HepG2 (cell line): ENCODE measurements around the gene CERS1. TPM values are rescaled to one million over a fixed set of nuclear protein-coding genes. Genes with fewer than 3 reads are reported as not detected.

Experiments used
- CBX2 ChIP-seq, 2 experiments: fragments of 200-600 bp in 1 of 2; sonication (generic); formaldehyde crosslinking in 1 of 2; IDR thresholded peaks; 2 replicates each; pipeline versions ENCODE4 v1.7.0 to v1.8.1; 2018 to 2022; ENCODE audit warnings: low read depth in 2 of 2, low read length in 1 of 2, mild to moderate bottlenecking in 1 of 2, missing genetic modification reagents in 1 of 2
- KDM3A ChIP-seq: IDR thresholded peaks from 2 replicates; pipeline ENCODE4 v1.6.1; 2018; ENCODE audit warnings: low read depth, missing compliant biosample characterization
- MAFG ChIP-seq: sonication (generic); formaldehyde crosslinking; IDR thresholded peaks from 2 replicates; pipeline ENCODE4 v1.5.1; 2020; ENCODE audit warnings: mild to moderate bottlenecking, missing genetic modification reagents
- MYC ChIP-seq: sonication (generic); formaldehyde crosslinking; IDR thresholded peaks from 2 replicates; pipeline ENCODE4 v1.9.0; 2021; ENCODE audit warnings: missing genetic modification reagents, borderline replicate concordance
- NFIB ChIP-seq: sonication (generic); formaldehyde crosslinking; IDR thresholded peaks from 2 replicates; pipeline ENCODE4 v1.9.0; 2021; ENCODE audit warnings: missing genetic modification reagents, mild to moderate bottlenecking, borderline replicate concordance
- RNF2 ChIP-seq: fragments of 450-650 bp; conservative IDR thresholded peaks from 2 replicates; pipeline ENCODE4 v1.6.1; 2016; ENCODE audit warnings: low read depth
- SALL2 ChIP-seq: sonication (generic); formaldehyde crosslinking; IDR thresholded peaks from 2 replicates; pipeline ENCODE4 v1.8.1; 2023; ENCODE audit warnings: mild to moderate bottlenecking, missing genetic modification reagents, inconsistent platforms
- SYNCRIP ChIP-seq: fragments of 200-400 bp; formaldehyde crosslinking; IDR thresholded peaks from 2 replicates; pipeline ENCODE4 v1.6.1; 2018; ENCODE audit warnings: mild to moderate bottlenecking, low read depth, low read length; ENCODE audit not compliant: insufficient read depth
- THAP8 ChIP-seq: sonication (generic); formaldehyde crosslinking; IDR thresholded peaks from 2 replicates; pipeline ENCODE4 v1.5.1; 2020; ENCODE audit warnings: missing genetic modification reagents, mild to moderate bottlenecking, borderline replicate concordance
- XRCC5 ChIP-seq: fragments of 200-400 bp; formaldehyde crosslinking; optimal IDR thresholded peaks from 2 replicates; pipeline ENCODE3; 2017; ENCODE audit warnings: mild to moderate bottlenecking, low read length
- ZFP36L2 ChIP-seq: sonication (generic); formaldehyde crosslinking; IDR thresholded peaks from 2 replicates; pipeline ENCODE4 v1.4.0; 2020; ENCODE audit warnings: missing genetic modification reagents
- ZFP41 ChIP-seq: sonication (generic); formaldehyde crosslinking; IDR thresholded peaks from 2 replicates; pipeline ENCODE4 v1.4.0; 2020; ENCODE audit warnings: mild to moderate bottlenecking, missing genetic modification reagents, borderline replicate concordance
- ZFY ChIP-seq: sonication (generic); formaldehyde crosslinking; IDR thresholded peaks from 2 replicates; pipeline ENCODE4 v1.4.0; 2020; ENCODE audit warnings: missing genetic modification reagents
- ZMYM3 ChIP-seq: sonication (generic); formaldehyde crosslinking; IDR thresholded peaks from 2 replicates; pipeline ENCODE4 v1.5.1; 2020; ENCODE audit warnings: mild to moderate bottlenecking, missing genetic modification reagents
- ZNF275 ChIP-seq: sonication (generic); formaldehyde crosslinking; IDR thresholded peaks from 2 replicates; pipeline ENCODE4 v1.8.0; 2022; ENCODE audit warnings: missing genetic modification reagents, mild to moderate bottlenecking, inconsistent platforms, borderline replicate concordance
- ZNF326 ChIP-seq: sonication (generic); formaldehyde crosslinking; IDR thresholded peaks from 2 replicates; pipeline ENCODE4 v1.4.0; 2020; ENCODE audit warnings: missing genetic modification reagents, borderline replicate concordance
- ZNF331 ChIP-seq: sonication (generic); formaldehyde crosslinking; IDR thresholded peaks from 2 replicates; pipeline ENCODE4 v1.4.0; 2020; ENCODE audit warnings: missing genetic modification reagents
- ZNF614 ChIP-seq: IDR thresholded peaks from 2 replicates; pipeline ENCODE4 v1.6.1; 2018; ENCODE audit warnings: missing biosample characterization, missing genetic modification reagents, inconsistent platforms, borderline replicate concordance
- ZNF761 ChIP-seq: sonication (generic); formaldehyde crosslinking; conservative IDR thresholded peaks from 2 replicates; pipeline ENCODE4 v1.4.0; 2020; ENCODE audit warnings: mild to moderate bottlenecking, missing genetic modification reagents
- ZNF782 ChIP-seq: sonication (generic); formaldehyde crosslinking; IDR thresholded peaks from 2 replicates; pipeline ENCODE4 v1.4.0; 2020; ENCODE audit warnings: missing genetic modification reagents, mild to moderate bottlenecking, borderline replicate concordance
- ZNF788 ChIP-seq: sonication (generic); formaldehyde crosslinking; IDR thresholded peaks from 2 replicates; pipeline ENCODE4 v1.5.0; 2020; ENCODE audit warnings: mild to moderate bottlenecking, missing genetic modification reagents, borderline replicate concordance
- ZSCAN12 ChIP-seq: sonication (generic); formaldehyde crosslinking; IDR thresholded peaks from 2 replicates; pipeline ENCODE4 v1.9.0; 2021; ENCODE audit warnings: mild to moderate bottlenecking, missing genetic modification reagents
- polyA plus RNA-seq, 8 experiments: library from polyadenylated mRNA; depleted of rRNA in 3 of 8; stranded (reverse) in 7 of 8; unstranded in 1 of 8; fragments of >200 nt; fragmentation: Illumina TruSeq in 4 of 8; extraction: Trizol in 4 of 8; gene quantifications; 2 replicates each; pipeline versions ENCODE4 v1.2.1 to v1.2.3, GENCODE V29; 2011 to 2016; ENCODE audit warnings: low read depth in 4 of 8, missing spikeins in 1 of 8, mixed read lengths in 1 of 8; ENCODE audit not compliant: insufficient read depth in 1 of 8
- total RNA-seq, 5 experiments: library from RNA; depleted of rRNA; stranded (reverse); fragments of >200 nt; fragmentation: Illumina TruSeq; extraction: Trizol; gene quantifications; 2 replicates each; pipeline ENCODE4 v1.2.3, GENCODE V29; 2016; ENCODE audit warnings: low read depth in 1 of 5
- TF ChIP-seq, protein P1 (sequence below): sonication (generic); formaldehyde crosslinking; IDR thresholded peaks from 2 replicates; pipeline ENCODE4 v1.5.0; 2020; ENCODE audit warnings: mild to moderate bottlenecking, missing genetic modification reagents
- TF ChIP-seq, protein P2 (sequence below): sonication (generic); formaldehyde crosslinking; IDR thresholded peaks from 2 replicates; pipeline ENCODE4 v1.4.0; 2020; ENCODE audit warnings: mild to moderate bottlenecking, missing genetic modification reagents

Gene CERS1
- total and polyA plus RNA-seq, 2 of the 13 experiments (the other 11 are each of a cell fraction or from before 2014, with no cell fraction given) = 4.6 to 9.8 TPM

- TF ChIP-seq MAFG (CRISPR knock-in tag) (no peak), ZSCAN12 (no peak), ZNF782 (CRISPR knock-in tag) (no peak), ZNF326 (CRISPR knock-in tag) (no peak), ZNF331 (CRISPR knock-in tag) (no peak), KDM3A (CRISPR knock-in tag) (no peak), ZFP36L2 (no peak), ZNF614 (CRISPR knock-in tag) (no peak), MYC (0 out of 2 replicates have a peak, but pooled peaks have one; percentile 18), ZNF788 (CRISPR knock-in tag) (no peak), SYNCRIP (no peak), RNF2 (0 out of 2 replicates have a peak, but pooled peaks have one; percentile 34), ZNF275 (CRISPR knock-in tag) (no peak), ZMYM3 (CRISPR knock-in tag) (peak; percentile 9; the same call in 1 of the 2 replicates), CBX2 (IDR thresholded peaks at IDR 0.05; ENCODE audit: low read depth, low read length) (no peak), CBX2 (CRISPR knock-in tag; IDR thresholded peaks at IDR 0.05; ENCODE audit: low read depth) (no peak), ZFP41 (CRISPR knock-in tag) (no peak), XRCC5 (no peak), SALL2 (CRISPR knock-in tag) (no peak), NFIB (CRISPR knock-in tag) (no peak), ZFY (CRISPR knock-in tag) (0 out of 2 replicates have a peak, but pooled peaks have one; percentile 34), THAP8 (no peak), ZNF761 (no peak)
- TF ChIP-seq, protein P1, sequence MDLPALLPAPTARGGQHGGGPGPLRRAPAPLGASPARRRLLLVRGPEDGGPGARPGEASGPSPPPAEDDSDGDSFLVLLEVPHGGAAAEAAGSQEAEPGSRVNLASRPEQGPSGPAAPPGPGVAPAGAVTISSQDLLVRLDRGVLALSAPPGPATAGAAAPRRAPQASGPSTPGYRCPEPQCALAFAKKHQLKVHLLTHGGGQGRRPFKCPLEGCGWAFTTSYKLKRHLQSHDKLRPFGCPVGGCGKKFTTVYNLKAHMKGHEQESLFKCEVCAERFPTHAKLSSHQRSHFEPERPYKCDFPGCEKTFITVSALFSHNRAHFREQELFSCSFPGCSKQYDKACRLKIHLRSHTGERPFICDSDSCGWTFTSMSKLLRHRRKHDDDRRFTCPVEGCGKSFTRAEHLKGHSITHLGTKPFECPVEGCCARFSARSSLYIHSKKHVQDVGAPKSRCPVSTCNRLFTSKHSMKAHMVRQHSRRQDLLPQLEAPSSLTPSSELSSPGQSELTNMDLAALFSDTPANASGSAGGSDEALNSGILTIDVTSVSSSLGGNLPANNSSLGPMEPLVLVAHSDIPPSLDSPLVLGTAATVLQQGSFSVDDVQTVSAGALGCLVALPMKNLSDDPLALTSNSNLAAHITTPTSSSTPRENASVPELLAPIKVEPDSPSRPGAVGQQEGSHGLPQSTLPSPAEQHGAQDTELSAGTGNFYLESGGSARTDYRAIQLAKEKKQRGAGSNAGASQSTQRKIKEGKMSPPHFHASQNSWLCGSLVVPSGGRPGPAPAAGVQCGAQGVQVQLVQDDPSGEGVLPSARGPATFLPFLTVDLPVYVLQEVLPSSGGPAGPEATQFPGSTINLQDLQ (CRISPR knock-in tag) = no peak
- TF ChIP-seq, protein P2, sequence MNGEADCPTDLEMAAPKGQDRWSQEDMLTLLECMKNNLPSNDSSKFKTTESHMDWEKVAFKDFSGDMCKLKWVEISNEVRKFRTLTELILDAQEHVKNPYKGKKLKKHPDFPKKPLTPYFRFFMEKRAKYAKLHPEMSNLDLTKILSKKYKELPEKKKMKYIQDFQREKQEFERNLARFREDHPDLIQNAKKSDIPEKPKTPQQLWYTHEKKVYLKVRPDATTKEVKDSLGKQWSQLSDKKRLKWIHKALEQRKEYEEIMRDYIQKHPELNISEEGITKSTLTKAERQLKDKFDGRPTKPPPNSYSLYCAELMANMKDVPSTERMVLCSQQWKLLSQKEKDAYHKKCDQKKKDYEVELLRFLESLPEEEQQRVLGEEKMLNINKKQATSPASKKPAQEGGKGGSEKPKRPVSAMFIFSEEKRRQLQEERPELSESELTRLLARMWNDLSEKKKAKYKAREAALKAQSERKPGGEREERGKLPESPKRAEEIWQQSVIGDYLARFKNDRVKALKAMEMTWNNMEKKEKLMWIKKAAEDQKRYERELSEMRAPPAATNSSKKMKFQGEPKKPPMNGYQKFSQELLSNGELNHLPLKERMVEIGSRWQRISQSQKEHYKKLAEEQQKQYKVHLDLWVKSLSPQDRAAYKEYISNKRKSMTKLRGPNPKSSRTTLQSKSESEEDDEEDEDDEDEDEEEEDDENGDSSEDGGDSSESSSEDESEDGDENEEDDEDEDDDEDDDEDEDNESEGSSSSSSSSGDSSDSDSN = 0 out of 2 replicates have a peak, but pooled peaks have one; percentile 25
Observed at GRCh38 chr19:18898081-18898606, 2.2 kb upstream of the CERS1 start (continued).
